H9 (cell line): ENCODE measurements around the gene TBX3. TPM values are rescaled to one million over a fixed set of nuclear protein-coding genes. Genes with fewer than 3 reads are reported as not detected.

Experiments used
- DNase-seq: peaks from one replicate; pipeline ENCODE4 v3.0.0-alpha.2; 2017
- H2AFZ ChIP-seq: one replicate; pipeline ENCODE4 v1.6.1; 2013; ENCODE audit warnings: mild to moderate bottlenecking, low read length, control low read depth, moderate library complexity
- H2AK5ac ChIP-seq: 2 replicates; pipeline ENCODE4 v1.6.1; 2013; ENCODE audit warnings: low read length, control low read depth, mixed read lengths; ENCODE audit not compliant: insufficient read length
- H2BK120ac ChIP-seq: one replicate; pipeline ENCODE4 v1.6.1; 2013; ENCODE audit warnings: low read depth, mild to moderate bottlenecking, low read length, control low read depth, inconsistent platforms; ENCODE audit not compliant: poor library complexity, severe bottlenecking
- H2BK12ac ChIP-seq: 2 replicates; pipeline ENCODE4 v1.6.1; 2013; ENCODE audit warnings: low read length, control low read depth, mixed read lengths, low read depth; ENCODE audit not compliant: insufficient read length
- H2BK15ac ChIP-seq: 2 replicates; pipeline ENCODE4 v1.6.1; 2013; ENCODE audit warnings: low read depth, low read length, control low read depth
- H2BK20ac ChIP-seq: one replicate; pipeline ENCODE4 v1.6.1; 2013; ENCODE audit warnings: low read depth, mild to moderate bottlenecking, low read length, control low read depth, inconsistent platforms; ENCODE audit not compliant: poor library complexity, severe bottlenecking
- H2BK5ac ChIP-seq: 2 replicates; pipeline ENCODE4 v1.6.1; 2013; ENCODE audit warnings: low read length, control low read depth, mixed read lengths; ENCODE audit not compliant: insufficient read length
- H3K14ac ChIP-seq: 2 replicates; pipeline ENCODE4 v1.6.1; 2013; ENCODE audit warnings: low read length, control low read depth; ENCODE audit not compliant: insufficient read depth
- H3K18ac ChIP-seq: 2 replicates; pipeline ENCODE4 v1.6.1; 2013; ENCODE audit warnings: low read depth, mild to moderate bottlenecking, mixed read lengths, low read length, control low read depth; ENCODE audit not compliant: insufficient read length
- H3K23ac ChIP-seq: 2 replicates; pipeline ENCODE4 v1.6.1; 2013; ENCODE audit warnings: low read length, control low read depth, mixed read lengths, low read depth; ENCODE audit not compliant: insufficient read length
- H3K23me2 ChIP-seq: 2 replicates; pipeline ENCODE4 v1.6.1; 2013; ENCODE audit warnings: low read depth, mild to moderate bottlenecking, mixed read lengths, low read length, control low read depth; ENCODE audit not compliant: insufficient read length, poor library complexity, severe bottlenecking
- H3K27ac ChIP-seq: 2 replicates; pipeline ENCODE4 v1.5.1; 2013; ENCODE audit warnings: low read length, control low read depth, mixed read lengths, low read depth; ENCODE audit not compliant: insufficient read length
- H3K27me3 ChIP-seq: 2 replicates; pipeline ENCODE4 v1.6.1; 2013; ENCODE audit warnings: low read length, control low read depth, inconsistent platforms; ENCODE audit not compliant: insufficient read depth
- H3K4ac ChIP-seq: 2 replicates; pipeline ENCODE4 v1.6.1; 2013; ENCODE audit warnings: low read depth, mild to moderate bottlenecking, control low read depth, inconsistent platforms, low read length, moderate library complexity
- H3K4me1 ChIP-seq: 2 replicates; pipeline ENCODE4 v1.6.1; 2013; ENCODE audit warnings: low read length, control low read depth, inconsistent platforms; ENCODE audit not compliant: insufficient read depth
- H3K4me2 ChIP-seq: 2 replicates; pipeline ENCODE4 v1.6.1; 2013; ENCODE audit warnings: low read length, control low read depth, mixed read lengths; ENCODE audit not compliant: insufficient read length, insufficient read depth
- H3K56ac ChIP-seq: 2 replicates; pipeline ENCODE4 v1.6.1; 2013; ENCODE audit warnings: low read depth, mild to moderate bottlenecking, mixed read lengths, low read length, control low read depth; ENCODE audit not compliant: insufficient read length
- H3K79me1 ChIP-seq: 2 replicates; pipeline ENCODE4 v1.6.1; 2013; ENCODE audit warnings: low read depth, mild to moderate bottlenecking, moderate library complexity, low read length, control low read depth, inconsistent platforms; ENCODE audit not compliant: insufficient read depth, poor library complexity, severe bottlenecking
- H3K79me2 ChIP-seq: 2 replicates; pipeline ENCODE4 v1.6.1; 2013; ENCODE audit warnings: low read length, control low read depth, inconsistent platforms; ENCODE audit not compliant: insufficient read depth
- H3K9ac ChIP-seq: 2 replicates; pipeline ENCODE4 v1.6.1; 2013; ENCODE audit warnings: low read length, control low read depth, mixed read lengths; ENCODE audit not compliant: insufficient read length; ENCODE audit errors: extremely low read depth
- H3K9me3 ChIP-seq: one replicate; pipeline ENCODE4 v1.6.1; 2013; ENCODE audit warnings: low read depth, low read length, inconsistent platforms; ENCODE audit not compliant: control insufficient read depth
- H3T11ph ChIP-seq: one replicate; pipeline ENCODE4 v1.6.1; 2013; ENCODE audit warnings: mild to moderate bottlenecking, low read length, control low read depth, inconsistent platforms
- H4K20me1 ChIP-seq: one replicate; pipeline ENCODE4 v1.6.1; 2013; ENCODE audit not compliant: control insufficient read depth, insufficient read length, insufficient read depth
- H4K5ac ChIP-seq: 2 replicates; pipeline ENCODE4 v1.6.1; 2013; ENCODE audit warnings: low read depth, mild to moderate bottlenecking, mixed read lengths, low read length, control low read depth; ENCODE audit not compliant: insufficient read length
- H4K8ac ChIP-seq: replicated peaks from 2 replicates; pipeline ENCODE4 v1.6.1; 2013; ENCODE audit warnings: low read length, control low read depth, mixed read lengths, low read depth; ENCODE audit not compliant: insufficient read length
- H4K91ac ChIP-seq: 2 replicates; pipeline ENCODE4 v1.6.1; 2013; ENCODE audit warnings: low read depth, mild to moderate bottlenecking, moderate library complexity, mixed read lengths, low read length, control low read depth; ENCODE audit not compliant: insufficient read length
- H3K27ac Mint-ChIP-seq, 3 experiments: 2 replicates in 2 of 3; 3 replicates in 1 of 3; pipeline ENCODE4 v1.8.0; 2020 to 2021; ENCODE audit warnings: mixed read lengths in 3 of 3, mild to moderate bottlenecking in 1 of 3, moderate library complexity in 1 of 3
- H3K27me3 Mint-ChIP-seq: 2 replicates; pipeline ENCODE4 v1.8.0; 2021; ENCODE audit warnings: low read depth, mild to moderate bottlenecking, moderate library complexity, mixed read lengths
- H3K36me3 Mint-ChIP-seq, 3 experiments: 2 replicates in 2 of 3; 3 replicates in 1 of 3; pipeline ENCODE4 v1.8.0; 2020 to 2021; ENCODE audit warnings: low read depth in 3 of 3, mixed read lengths in 3 of 3; ENCODE audit not compliant: insufficient read depth in 1 of 3
- H3K4me1 Mint-ChIP-seq, 2 experiments: 2 replicates each; pipeline ENCODE4 v1.8.0; 2020; ENCODE audit warnings: mixed read lengths in 2 of 2
- H3K4me3 Mint-ChIP-seq, 2 experiments: 2 replicates in 1 of 2; 3 replicates in 1 of 2; pipeline ENCODE4 v1.8.0; 2020 to 2021; ENCODE audit warnings: mild to moderate bottlenecking in 2 of 2, mixed read lengths in 2 of 2, moderate library complexity in 1 of 2
- H3K9me3 Mint-ChIP-seq, 2 experiments: 2 replicates in 1 of 2; 3 replicates in 1 of 2; pipeline ENCODE4 v1.8.0; 2020; ENCODE audit warnings: mild to moderate bottlenecking in 2 of 2, mixed read lengths in 2 of 2, moderate library complexity in 1 of 2
- CTCF ChIP-seq: fragments of 200-600 bp; sonication (generic); conservative IDR thresholded peaks from 3 replicates; pipeline ENCODE4 v1.8.0; 2021; ENCODE audit warnings: antibody characterized with exemption, mild to moderate bottlenecking
- WGBS: extraction: QIAGEN DNeasy Blood & Tissue Kit; methylation state at CpG from one replicate; pipeline ENCODE4 v1.1.7; 2013; ENCODE audit warnings: missing lambda C conversion rate, low lambda C conversion rate, mixed read lengths; ENCODE audit not compliant: insufficient read length; ENCODE audit errors: extremely low coverage; 5-methylcytosine and 5-hydroxymethylcytosine counted together
- total RNA-seq: library from RNA; stranded (reverse); gene quantifications from 2 replicates; pipeline ENCODE4 v1.2.1, GENCODE V29; 2021

Gene TBX3
- total RNA-seq, 1 experiment from 2014 or later, result 0.04 TPM

- no peak overlapping the region for H3K27ac ChIP-seq
- H3K9ac ChIP-seq, result no peak overlapping the region
- H3K18ac ChIP-seq, result no peak overlapping the region
- Mint-ChIP-seq H3K27ac (no peak overlapping the region), H3K4me1 (peaks cover 27 to 64% of the 10 kb centered on the region in 2 experiments), H3K36me3 (no peaks in the 10 kb centered on the region), H3K9me3 (peaks cover 0 to 23% of the 10 kb centered on the region in 2 experiments; a peak in 2 of 5 replicates), H3K4me3 (peak overlapping the region; percentile 25 to 75), H3K27me3 (peaks cover 100% of the 10 kb centered on the region)
- H2BK12ac ChIP-seq, result no peak overlapping the region
- no peak overlapping the region for H3T11ph ChIP-seq
- no peaks in the 10 kb centered on the region for H3K23me2 ChIP-seq
- no peak overlapping the region for H3K56ac ChIP-seq
- no peak overlapping the region for H3K4ac ChIP-seq
- no peaks in the 10 kb centered on the region for H3K79me1 ChIP-seq
- H4K5ac ChIP-seq, result no peak overlapping the region
- H2BK5ac ChIP-seq, result no peak overlapping the region
- H2BK120ac ChIP-seq, result no peak overlapping the region
- H3K4me1 ChIP-seq, result peaks cover 4% of the 10 kb centered on the region
- no peak overlapping the region for H2BK20ac ChIP-seq
- H3K9me3 ChIP-seq, result no peaks in the 10 kb centered on the region
- H3K79me2 ChIP-seq, result no peaks in the 10 kb centered on the region
- WGBS, result no CpG with 5 or more reads among the region's 55 CpGs
- no peak overlapping the region for H2BK15ac ChIP-seq
- no peak overlapping the region for H3K23ac ChIP-seq
- no peaks in the 10 kb centered on the region for H4K20me1 ChIP-seq
- H2AK5ac ChIP-seq, result no peak overlapping the region
- no peak overlapping the region for H3K14ac ChIP-seq
- H2AFZ ChIP-seq, result no peak overlapping the region
- peak; percentile 61 for DNase-seq
- H3K27me3 ChIP-seq, result peaks cover 99% of the 10 kb centered on the region
- H4K91ac ChIP-seq, result no peak overlapping the region
- H3K4me2 ChIP-seq, result peak overlapping the region; percentile 28
- H4K8ac ChIP-seq, result no peak overlapping the region
- TF ChIP-seq CTCF, result no peak
Measured at GRCh38 chr12:114697741-114698565, 14.0 kb upstream of the TBX3 start.
